Pancreas (tissue), 10 donors: ENCODE data around the gene RIMS4. TPM values are rescaled to one million over a fixed set of nuclear protein-coding genes. Genes with fewer than 3 reads are reported as not detected.
"Not testable (repeated sequence)": the region's sequence is repeated elsewhere in the genome, so short reads cannot be mapped to it uniquely, and the experiment has no call there.

Experiments
- ATAC-seq, 4 donors: fragments of 200-7000 bp; cut with Tn5 transposase; one replicate each; pipeline versions ENCODE4 v1.8.0 to v1.9.1; 2020; ENCODE audit warnings: mild to moderate bottlenecking in 4 of 4, moderate library complexity in 4 of 4
- DNase-seq, 6 donors: peaks; one replicate each; pipeline ENCODE4 v3.0.0-alpha.2; 2020
- FAIRE-seq: peaks from 2 replicates; lab custom pipeline; 2012; peaks lifted over from hg19 to GRCh38; lab: Jason Lieb, UNC
- H3K27ac ChIP-seq, 4 donors: fragments of 200-600 bp; sonication (generic); 1 replicate in 3 of 4; 2 replicates in 1 of 4; pipeline versions ENCODE4 v1.5.0 to v1.8.0; 2020
- H3K27me3 ChIP-seq, 4 donors: fragments of 200-600 bp; one replicate each; pipeline ENCODE4 v1.8.0; 2021
- H3K36me3 ChIP-seq, 3 donors: fragments of 200-600 bp; sonication (generic) in 1 of 3; one replicate each; pipeline versions ENCODE4 v1.5.0 to v1.8.0; 2020 to 2021
- H3K4me1 ChIP-seq, 3 donors: fragments of 200-600 bp; one replicate each; pipeline ENCODE4 v1.8.0; 2021
- H3K4me3 ChIP-seq, 4 donors: fragments of 200-600 bp; sonication (generic) in 2 of 4; one replicate each; pipeline versions ENCODE4 v1.5.0 to v1.8.0; 2020 to 2021
- H3K9me3 ChIP-seq, 4 donors: fragments of 200-600 bp; one replicate each; pipeline ENCODE4 v1.8.0; 2021
- WGBS, 2 donors: extraction: QIAGEN DNeasy Blood & Tissue Kit; methylation state at CpG; one replicate each; pipeline ENCODE4 v1.1.7; 2013; 5-methylcytosine and 5-hydroxymethylcytosine counted together
- intact Hi-C, 3 donors: fragments of 100-400 bp; cut with DNase I; formaldehyde crosslinking; loops; one replicate each; pipeline versions ENCODE4 v1.11.1 to v1.14.2; 2022
- polyA plus RNA-seq, 2 donors: library from polyadenylated mRNA; stranded (reverse); fragments of 200-250 nt; gene quantifications; one replicate each; pipeline ENCODE4 v1.2.3, GENCODE V29; 2013
- total RNA-seq, 6 donors: library from RNA; stranded (reverse); fragmentation: NEBNext Ultra II Directional in 4 of 6; extraction: Animal tissue kit (Norgen Biotek cat#: 25700) in 4 of 6; gene quantifications; one replicate each; pipeline versions ENCODE4 v1.2.1 to v1.2.4, GENCODE V29; 2021 to 2023
- TF ChIP-seq, protein P1 (sequence below), 4 donors: fragments of 200-600 bp; sonication (generic) in 3 of 4; IDR thresholded peaks; one replicate each; pipeline versions ENCODE4 v1.5.0 to v1.8.0; 2021; ENCODE audit warnings: antibody characterized with exemption in 4 of 4
- donor health status: healthy with polysubstance abuse.
- donor health status: DM: no; HTN: no; CAD: no; lungs with moderate emphysema.
- donor health status: DM: no; HTN: no; CAD: no.
- donor health status: control.
- donor health status: control.
- donor health status: Bipolar disorder and iron deficiency.
- donor health status: DM: yes; HTN: yes; CAD: no.
- donor health status: DM: no; HTN: no; CAD: no.
- donor health status: DM: no; HTN: no; CAD: no.
- donor health status: DM: yes; HTN: yes; CAD: no.

RIMS4 gene
- total and polyA plus RNA-seq, 8 donors = 0.03 to 0.20 (median 0.08) TPM; not detected in 1

- Histone ChIP-seq H3K4me1 (no peaks in the 10 kb centered on the region), H3K27me3 (peaks cover 0 to 5% (median 1%) of the 10 kb centered on the region in 4 donors), H3K27ac (no peak overlapping the region), H3K4me3 (no peak overlapping the region), H3K36me3 (no peaks in the 10 kb centered on the region), H3K9me3 (no peaks in the 10 kb centered on the region)
- TF ChIP-seq, protein P1, sequence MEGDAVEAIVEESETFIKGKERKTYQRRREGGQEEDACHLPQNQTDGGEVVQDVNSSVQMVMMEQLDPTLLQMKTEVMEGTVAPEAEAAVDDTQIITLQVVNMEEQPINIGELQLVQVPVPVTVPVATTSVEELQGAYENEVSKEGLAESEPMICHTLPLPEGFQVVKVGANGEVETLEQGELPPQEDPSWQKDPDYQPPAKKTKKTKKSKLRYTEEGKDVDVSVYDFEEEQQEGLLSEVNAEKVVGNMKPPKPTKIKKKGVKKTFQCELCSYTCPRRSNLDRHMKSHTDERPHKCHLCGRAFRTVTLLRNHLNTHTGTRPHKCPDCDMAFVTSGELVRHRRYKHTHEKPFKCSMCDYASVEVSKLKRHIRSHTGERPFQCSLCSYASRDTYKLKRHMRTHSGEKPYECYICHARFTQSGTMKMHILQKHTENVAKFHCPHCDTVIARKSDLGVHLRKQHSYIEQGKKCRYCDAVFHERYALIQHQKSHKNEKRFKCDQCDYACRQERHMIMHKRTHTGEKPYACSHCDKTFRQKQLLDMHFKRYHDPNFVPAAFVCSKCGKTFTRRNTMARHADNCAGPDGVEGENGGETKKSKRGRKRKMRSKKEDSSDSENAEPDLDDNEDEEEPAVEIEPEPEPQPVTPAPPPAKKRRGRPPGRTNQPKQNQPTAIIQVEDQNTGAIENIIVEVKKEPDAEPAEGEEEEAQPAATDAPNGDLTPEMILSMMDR (IDR thresholded peaks at IDR 0.05) = no peak
- no peak for DNase-seq
- intact Hi-C loops = no loop called here
- FAIRE-seq = no peak
- ATAC-seq = no peak
- WGBS, 2 donors = 47 to 58% methylated on average over 2 of the region's 2 CpGs
These were observed 18.3 kb upstream of the RIMS4 start for GRCh38 chr20:44828640-44829039.

DNA sequence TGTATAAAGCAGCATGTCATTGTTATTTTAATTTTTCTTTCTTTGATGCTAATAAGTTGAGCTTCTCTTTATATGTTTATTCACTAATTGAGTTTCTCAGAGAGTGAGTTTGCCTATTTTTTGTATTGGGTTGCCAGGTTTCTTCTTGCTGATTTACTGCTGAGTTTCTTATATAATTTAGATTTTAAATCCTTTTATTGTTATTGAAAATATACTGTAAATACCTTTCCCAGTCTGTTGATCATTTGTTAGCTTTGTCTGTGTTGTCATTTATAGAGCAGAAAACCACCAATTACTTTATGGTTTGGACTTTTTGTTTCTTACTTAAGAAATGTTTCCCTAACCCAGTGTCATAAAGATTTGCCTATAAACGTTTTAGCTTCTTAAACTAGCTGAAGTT, 17.1 kb upstream of the RIMS4 start:
- WGBS, 2 donors = 11 to 16% methylated on average over 1 of the region's 1 CpG
- Histone ChIP-seq H3K4me1 (no peaks in the 10 kb centered on the region), H3K9me3 (no peaks in the 10 kb centered on the region), H3K4me3 (no peak overlapping the region), H3K36me3 (no peaks in the 10 kb centered on the region), H3K27ac (no peak overlapping the region), H3K27me3 (peaks cover 0 to 5% (median 1%) of the 10 kb centered on the region in 4 donors)
- FAIRE-seq = no peak
- TF ChIP-seq, protein P1 (IDR thresholded peaks at IDR 0.05) = no peak
- no peak for DNase-seq
- intact Hi-C loops = no loop called here
- no peak for ATAC-seq

GRCh38 chr20:44821576-44821975, 11.2 kb upstream of the RIMS4 start:
- WGBS, 2 donors = 72 to 84% methylated on average over 6 of the region's 6 CpGs
- H3K36me3 ChIP-seq, H3K27ac ChIP-seq, H3K9me3 ChIP-seq, H3K4me1 ChIP-seq, FAIRE-seq, H3K4me3 ChIP-seq, DNase-seq, ATAC-seq, intact Hi-C loops, H3K27me3 ChIP-seq: not testable (repeated sequence)

DNA sequence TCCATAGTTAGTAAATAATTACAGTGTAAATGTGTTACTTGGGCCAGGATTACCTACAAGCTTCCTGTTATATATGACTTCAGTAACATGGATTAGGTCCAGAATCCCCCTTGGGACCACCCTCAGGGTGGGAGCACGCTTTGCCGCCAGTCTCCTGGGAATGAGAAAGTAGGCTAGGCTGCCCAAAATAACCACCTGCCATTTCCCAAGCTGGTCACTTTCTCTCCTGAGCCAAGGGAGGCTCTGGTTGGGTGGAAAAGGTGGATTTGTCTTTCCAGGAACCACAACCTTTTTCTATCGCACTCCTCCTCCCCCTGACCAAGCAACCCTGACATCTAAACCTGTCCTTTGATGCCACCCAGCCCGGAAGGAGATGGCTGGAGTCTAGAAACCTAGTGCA, 9.6 kb upstream of the RIMS4 start:
- Histone ChIP-seq H3K27me3 (no peaks in the 10 kb centered on the region), H3K36me3 (no peaks in the 10 kb centered on the region), H3K9me3 (no peaks in the 10 kb centered on the region), H3K4me3 (no peak overlapping the region), H3K4me1 (no peaks in the 10 kb centered on the region), H3K27ac (no peak overlapping the region)
- ATAC-seq = no peak
- 40 to 43% methylated on average over 4 of the region's 4 CpGs for WGBS, 2 donors
- no peak for DNase-seq
- intact Hi-C loops = no loop called here
- TF ChIP-seq, protein P1 (IDR thresholded peaks at IDR 0.05) = no peak
- FAIRE-seq = no peak

- Histone ChIP-seq H3K4me3 (no peak overlapping the region), H3K27ac (no peak overlapping the region), H3K36me3 (no peaks in the 10 kb centered on the region), H3K4me1 (no peaks in the 10 kb centered on the region), H3K27me3 (no peaks in the 10 kb centered on the region), H3K9me3 (no peaks in the 10 kb centered on the region)
- ATAC-seq (no peak), DNase-seq (no peak), FAIRE-seq (no peak)
- WGBS, 2 donors = 68 to 72% methylated on average over 6 of the region's 6 CpGs
- intact Hi-C loops = no loop called here
- TF ChIP-seq, protein P1 (IDR thresholded peaks at IDR 0.05) = no peak
These were observed 7.0 kb upstream of the RIMS4 start for GRCh38 chr20:44817143-44817910.
